Posterior vena cava (tissue), 2 donors: ENCODE measurements around the gene ZNF365. TPM values are rescaled to one million over a fixed set of nuclear protein-coding genes. Genes with fewer than 3 reads are reported as not detected.
"Not testable (repeated sequence)": the region's sequence is repeated elsewhere in the genome, so short reads cannot be mapped to it uniquely, and the experiment has no call there.

Experiments
- DNase-seq: peaks from one replicate; pipeline ENCODE4 v3.0.0-alpha.2; 2020; ENCODE audit warnings: low spot score
- intact Hi-C, 2 donors: fragments of 100-400 bp; cut with DNase I; formaldehyde crosslinking; loops; one replicate each; pipeline versions ENCODE4 v1.14.1 to v1.14.2; 2022 to 2023
- total RNA-seq, 2 donors: library from RNA; stranded (reverse); fragmentation: NEBNext Ultra II Directional; extraction: Animal tissue kit (Norgen Biotek cat#: 25700); gene quantifications; one replicate each; pipeline ENCODE4 v1.2.1, GENCODE V29; 2021
- donor health status: DM: yes; HTN: yes; CAD: no.
- donor health status: DM: yes; HTN: yes; CAD: no.

The ZNF365 gene
- total RNA-seq, 2 donors from 2014 or later, result 0.10 to 0.23 TPM

DNA sequence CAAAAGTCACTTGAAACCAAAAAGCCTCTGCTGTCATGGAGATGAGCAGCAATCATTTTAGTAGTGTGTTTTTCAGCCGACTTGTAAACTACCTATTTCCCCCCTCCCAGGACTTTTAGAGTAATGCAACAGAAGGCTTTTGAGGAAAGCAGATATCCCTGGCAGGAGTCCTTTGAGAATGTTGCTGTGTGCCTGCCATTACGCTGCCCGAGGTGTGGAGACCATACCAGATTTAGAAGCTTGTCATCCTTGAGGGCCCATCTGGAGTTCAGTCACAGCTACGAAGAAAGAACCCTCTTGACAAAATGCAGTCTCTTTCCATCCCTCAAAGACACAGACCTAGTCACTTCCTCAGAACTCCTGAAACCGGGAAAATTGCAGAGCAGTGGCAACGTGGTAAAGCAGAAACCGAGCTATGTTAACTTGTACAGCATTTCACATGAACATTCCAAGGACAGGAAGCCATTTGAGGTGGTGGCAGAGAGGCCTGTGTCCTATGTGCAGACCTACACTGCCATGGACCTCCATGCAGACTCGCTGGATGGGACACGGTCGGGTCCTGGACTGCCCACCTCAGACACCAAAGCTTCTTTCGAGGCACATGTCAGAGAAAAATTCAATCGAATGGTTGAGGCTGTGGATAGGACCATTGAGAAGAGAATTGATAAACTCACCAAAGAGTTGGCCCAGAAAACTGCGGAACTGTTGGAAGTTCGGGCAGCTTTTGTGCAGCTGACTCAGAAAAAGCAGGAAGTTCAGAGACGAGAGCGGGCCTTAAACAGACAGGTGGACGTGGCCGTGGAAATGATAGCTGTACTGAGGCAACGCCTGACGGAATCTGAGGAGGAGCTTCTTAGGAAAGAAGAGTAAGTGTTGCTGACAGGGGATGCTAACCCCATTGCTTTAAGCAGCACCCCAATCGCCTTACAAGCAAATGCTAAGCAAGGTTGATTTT is 2.2 kb downstream of the ZNF365 start:
- intact Hi-C loops, result no loop called here
- DNase-seq, result no peak

DNA sequence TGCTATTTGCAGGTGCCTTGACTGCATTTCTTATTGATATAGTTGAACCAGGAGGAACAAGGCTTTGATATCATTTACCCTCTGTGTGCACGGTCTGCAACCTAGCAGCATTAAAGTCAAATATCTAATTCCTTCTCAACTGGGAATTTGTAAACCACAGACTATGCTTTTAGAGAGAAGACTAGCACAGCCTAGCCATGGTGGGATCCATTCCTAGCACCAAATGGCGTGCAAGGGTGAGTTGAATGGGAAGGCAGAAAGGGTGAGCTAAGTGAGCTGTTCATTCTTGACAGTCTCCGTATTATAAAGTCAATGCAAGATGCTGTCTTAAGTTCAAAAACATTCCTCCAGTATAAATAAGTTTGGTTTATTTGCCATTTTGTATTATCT is 2.9 kb downstream of the ZNF365 start:
- intact Hi-C loops, result no loop called here

DNA sequence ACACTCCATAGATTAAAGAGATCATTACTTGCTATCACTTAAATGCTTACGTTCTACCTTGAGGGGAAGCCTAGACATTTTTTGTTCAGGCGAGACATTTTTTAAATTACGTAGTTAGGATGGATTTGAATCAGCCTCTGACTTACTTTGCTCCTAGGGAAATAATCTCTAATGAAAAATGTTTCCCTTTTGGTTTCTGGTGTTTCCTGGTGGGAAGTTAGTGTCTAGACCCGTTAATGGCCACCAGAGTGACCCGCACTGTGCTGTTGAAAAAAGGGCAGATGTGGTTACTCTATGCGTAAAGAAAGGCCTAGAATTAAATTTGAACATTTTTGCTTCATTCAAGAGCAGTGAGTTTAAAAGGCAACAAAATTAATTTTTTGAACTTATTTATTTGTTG is 3.8 kb downstream of the ZNF365 start:
- intact Hi-C loops, result no loop called here
- no peak for DNase-seq

More for the DNA sequence above, 2.9 kb downstream of the ZNF365 start:
- DNase-seq, result no peak

DNA sequence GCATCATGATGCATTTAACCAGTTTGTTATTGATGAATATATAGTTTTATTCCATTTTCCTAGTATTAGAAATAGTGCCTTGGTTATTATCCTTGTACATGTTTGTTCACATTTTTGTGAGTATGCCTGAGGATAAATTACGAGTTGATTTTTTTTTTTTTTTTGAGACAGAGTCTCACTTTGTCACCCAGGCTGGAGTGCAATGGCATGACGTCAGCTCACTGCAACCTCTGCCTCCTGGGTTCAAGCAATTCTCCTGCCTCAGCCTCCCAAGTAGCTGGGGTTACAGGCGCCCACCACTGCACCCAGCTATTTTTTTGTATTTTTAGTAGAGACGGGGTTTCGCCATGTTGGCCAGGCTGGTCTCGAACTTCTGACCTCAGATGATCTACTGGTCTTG is 4.7 kb downstream of the ZNF365 start:
- intact Hi-C loops, DNase-seq: not testable (repeated sequence)

DNA sequence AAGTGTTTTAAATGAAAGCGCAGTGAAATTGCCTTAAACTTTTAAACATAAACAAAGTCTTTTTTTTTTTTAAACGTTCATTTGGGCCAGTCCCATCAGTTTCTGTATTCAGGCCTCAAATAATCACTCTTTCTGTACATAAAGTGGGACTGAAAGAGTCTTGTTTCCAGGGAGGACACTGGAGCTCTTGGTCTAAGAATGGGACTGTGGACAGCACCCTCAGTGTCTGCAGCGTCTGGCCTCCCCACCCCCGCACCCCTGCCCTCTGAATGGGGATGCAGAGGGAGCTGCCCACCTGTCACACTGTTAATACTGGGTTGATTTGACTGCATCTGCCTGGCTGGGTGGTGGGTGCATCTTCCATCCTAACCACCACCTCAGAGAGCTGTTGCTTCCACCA is 5.2 kb downstream of the ZNF365 start:
- no peak for DNase-seq
- intact Hi-C loops, result no loop called here

DNA sequence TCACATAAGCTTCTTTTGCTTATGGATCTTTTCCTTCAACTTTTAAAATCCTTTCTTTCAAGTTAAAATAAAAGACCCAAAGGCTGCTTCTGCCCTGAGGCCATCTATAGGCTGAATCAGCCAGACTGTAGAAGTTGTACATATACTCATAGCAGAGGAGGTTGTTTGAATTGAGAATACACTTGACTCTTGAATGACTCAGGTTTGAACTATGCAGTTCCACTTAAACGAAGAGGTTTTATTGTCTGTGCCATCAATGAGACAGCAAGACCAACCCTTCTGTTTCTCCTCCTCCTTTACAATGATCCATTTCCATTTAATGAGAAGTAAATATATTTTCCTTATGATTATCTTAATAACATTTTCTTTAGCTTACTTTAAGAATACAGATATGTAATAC is 5.8 kb downstream of the ZNF365 start:
- intact Hi-C loops, result no loop called here
- no peak for DNase-seq

DNA sequence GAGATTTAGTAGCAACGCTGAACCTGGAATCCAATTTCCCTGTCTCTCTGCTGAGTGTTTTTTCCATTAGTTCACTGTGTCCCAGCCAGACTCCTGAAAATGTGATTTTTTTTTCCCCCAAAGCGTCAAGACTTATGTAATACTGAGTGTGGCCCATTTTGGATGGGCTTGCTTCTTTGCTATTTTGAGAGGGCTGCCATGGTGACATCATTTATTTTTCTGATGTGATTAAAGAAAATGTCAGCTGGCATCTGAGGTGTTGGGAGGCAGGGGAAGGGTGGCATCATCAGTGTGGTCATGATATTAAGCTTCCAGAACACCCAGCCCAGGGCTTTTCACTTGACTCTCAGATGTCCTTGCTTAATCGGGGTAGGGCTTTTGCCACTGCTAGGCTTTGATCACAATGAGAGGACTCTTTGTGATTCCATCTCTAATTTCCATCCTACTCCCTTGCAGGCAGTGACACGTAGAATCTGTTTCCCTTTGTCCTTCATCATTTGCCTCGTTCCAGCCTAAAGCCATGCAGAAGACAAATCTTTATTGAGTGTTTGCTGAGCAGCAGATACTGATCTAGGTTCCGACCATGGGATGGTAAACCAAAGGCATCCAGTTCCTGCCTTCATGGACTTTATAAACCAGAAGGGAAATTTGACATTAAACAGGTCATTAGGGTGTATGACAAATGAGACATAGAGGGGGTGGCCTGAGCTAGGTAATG is 7.4 kb downstream of the ZNF365 start:
- intact Hi-C loops, result no loop called here
- no peak for DNase-seq

DNA sequence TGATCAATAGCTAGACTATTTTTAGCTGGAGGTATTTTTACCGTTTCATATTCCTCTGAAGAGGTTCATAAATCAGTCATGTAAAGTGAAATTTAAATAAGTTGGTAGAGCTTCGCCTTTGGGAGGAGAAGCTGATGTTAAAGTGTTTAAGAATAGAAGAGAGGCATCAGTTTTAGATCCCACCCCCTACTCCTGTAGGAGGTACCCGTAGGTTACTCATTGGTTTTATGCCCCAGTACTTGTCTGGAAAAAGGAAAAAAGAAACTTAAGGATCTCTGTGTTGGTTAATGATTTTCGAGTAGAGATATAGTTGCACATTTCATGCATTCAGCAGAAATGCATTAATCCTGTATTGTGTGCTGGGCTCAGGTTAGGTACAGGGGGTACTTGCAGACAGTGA is 8.7 kb downstream of the ZNF365 start:
- intact Hi-C loops, result no loop called here
- no peak for DNase-seq

DNA sequence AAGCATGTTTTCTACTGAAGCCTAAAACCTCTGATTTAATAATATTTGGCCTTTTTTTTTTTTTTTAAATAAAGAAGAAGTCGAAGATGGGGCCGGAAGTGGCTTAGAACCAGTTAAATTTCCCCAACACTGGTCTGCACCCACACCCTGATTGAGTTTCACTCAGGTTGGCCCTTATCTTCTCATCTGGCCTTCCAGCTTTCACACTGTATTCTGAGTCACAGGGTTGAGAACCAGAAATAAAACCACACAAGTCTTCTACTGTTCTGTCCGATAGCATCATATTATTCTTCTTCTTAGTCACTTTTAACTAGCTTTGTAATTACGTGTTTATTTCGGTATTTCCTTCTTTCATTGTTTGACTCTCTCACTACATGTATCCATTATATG is 9.9 kb downstream of the ZNF365 start:
- intact Hi-C loops, result no loop called here
- DNase-seq, result no peak

DNA sequence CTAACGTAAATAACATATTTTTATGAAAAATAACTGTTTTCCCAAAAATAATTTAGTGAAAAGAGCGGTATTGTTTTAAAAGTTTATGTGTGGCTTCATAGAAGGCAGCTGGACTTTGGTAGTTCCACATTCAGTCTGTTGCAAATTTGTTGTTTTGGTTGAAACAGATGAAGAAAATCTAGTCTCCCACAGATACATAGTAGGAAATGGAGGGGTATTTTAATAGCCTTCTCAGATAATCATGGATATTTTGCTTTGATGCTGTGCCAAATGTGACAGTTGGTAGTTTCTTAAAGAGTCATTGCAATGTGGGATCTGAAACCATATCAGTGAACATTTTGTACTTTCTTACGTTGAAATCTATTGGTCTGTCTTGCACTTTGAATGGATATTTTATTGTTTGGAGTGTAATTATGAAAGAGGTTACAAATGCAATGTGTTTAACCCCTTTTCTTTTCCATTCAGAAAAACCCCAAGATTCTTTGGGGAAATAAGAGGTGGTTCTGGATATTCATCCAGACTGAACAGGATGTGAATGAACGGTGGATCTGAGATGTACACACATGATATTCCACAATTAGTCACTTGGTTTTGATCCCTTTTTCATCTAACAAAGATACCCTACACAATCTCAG is 10.4 kb downstream of the ZNF365 start:
- intact Hi-C loops, result no loop called here
- DNase-seq, result no peak

DNA sequence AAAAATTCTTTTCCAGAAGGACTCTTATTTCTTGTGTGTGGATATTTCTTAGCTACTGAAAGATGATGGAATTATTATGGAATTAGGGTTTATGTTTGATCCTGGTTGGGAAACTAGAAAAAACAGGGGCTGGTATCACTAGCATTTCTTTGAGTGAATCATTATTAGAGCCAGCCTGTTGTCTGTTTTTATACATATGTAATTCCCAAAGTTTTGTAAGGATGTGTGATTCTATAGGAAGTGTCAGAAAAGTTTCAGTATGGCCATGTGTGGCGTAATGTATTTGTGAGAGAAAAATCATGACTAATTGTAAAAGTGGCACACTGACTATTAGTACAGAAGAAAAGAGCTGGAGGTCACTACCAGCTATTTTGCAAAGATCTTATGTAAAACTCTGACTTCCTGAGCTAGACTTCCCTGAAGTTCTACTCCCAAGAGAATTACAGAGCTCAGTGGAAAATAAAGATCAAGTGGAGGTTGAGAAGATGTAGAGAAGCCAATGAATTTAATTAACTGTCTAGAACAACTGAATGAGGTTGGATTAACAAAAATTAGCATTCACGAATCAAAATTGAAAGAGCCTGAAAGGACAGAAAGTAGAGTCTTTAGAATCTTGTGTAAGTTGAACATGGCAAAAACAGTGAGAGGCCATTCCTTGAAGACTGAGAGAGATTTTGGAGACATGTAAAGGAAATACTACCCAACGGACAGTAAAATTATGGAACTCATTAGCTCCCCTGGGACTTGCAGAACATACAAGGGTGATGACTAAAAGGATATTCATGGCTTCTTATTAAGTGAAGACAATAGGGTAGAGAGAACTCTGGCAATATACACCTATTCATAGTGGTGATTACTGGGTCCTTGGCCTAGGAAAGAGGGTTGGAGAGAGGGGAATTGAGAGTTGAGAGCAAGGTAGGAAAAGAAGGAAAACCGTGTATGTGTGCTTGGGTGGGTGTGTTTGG is 12.5 kb downstream of the ZNF365 start:
- DNase-seq, result no peak
- intact Hi-C loops, result no loop called here

DNA sequence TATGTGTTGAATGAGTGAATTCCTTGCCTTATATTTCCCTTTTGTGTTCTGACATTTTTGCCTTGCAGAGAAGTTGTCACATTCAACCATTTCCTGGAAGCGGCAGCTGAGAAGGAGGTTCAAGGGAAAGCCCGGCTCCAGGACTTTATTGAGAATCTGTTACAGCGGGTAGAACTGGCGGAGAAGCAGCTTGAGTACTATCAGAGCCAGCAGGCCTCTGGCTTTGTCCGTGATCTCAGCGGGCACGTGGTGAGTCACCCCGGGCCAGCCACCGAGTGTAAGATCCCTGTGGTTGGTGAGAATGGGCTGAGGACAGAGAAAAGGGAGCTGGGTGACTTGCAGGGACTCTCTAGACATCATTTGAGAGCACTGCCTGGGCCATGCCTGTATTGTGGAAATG is 14.2 kb downstream of the ZNF365 start:
- DNase-seq, result no peak
- intact Hi-C loops, result no loop called here

DNA sequence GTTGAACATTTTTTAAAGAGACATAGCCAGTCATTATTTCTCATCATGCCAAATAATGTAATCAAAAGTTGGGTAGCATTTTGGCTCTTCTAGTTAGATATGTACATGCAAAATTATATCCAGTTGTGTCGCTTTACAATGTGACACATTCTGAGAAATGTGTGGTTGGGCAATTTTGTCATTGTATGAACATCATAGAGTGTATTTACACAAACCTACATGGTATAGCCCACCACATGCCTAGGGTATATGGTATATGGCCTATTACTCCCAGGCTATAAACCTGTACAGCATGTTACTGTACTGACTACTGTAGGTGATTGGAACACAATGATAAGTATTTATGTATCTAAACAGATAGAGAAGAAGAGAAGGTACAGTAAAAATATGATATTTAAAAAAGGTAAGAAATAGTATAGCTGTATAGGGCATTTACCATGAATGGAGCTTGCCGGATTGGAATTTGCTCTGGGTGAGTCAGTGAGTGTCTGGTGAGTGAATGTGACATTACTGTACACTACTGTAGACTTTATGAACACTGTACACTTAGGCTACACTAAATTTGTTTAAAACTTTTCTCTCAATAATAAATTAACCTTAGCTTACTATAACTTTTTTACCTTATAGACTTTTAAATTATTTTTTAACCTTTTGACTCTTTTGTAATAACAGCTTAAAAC is 16.5 kb downstream of the ZNF365 start:
- intact Hi-C loops, result no loop called here

DNA sequence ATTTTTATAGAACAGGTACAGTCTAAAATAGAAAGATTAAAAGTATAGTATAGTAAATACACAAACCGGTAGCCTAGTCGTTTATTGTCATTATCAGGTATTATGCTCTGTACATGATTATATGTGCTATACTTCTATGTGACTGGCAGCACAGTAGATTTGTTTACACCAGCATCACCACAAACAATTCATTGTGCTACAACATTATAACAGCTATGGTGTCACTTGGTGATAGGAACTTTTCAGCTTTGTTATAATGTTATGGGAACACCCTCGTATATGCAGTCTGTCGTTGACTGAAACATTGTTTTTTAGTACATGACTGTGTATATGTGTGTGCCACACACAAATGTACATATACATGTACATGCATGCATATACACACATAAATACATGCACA is 19.1 kb downstream of the ZNF365 start:
- intact Hi-C loops, result no loop called here
- no peak for DNase-seq

More for the DNA sequence above, 16.5 kb downstream of the ZNF365 start:
- no peak for DNase-seq

DNA sequence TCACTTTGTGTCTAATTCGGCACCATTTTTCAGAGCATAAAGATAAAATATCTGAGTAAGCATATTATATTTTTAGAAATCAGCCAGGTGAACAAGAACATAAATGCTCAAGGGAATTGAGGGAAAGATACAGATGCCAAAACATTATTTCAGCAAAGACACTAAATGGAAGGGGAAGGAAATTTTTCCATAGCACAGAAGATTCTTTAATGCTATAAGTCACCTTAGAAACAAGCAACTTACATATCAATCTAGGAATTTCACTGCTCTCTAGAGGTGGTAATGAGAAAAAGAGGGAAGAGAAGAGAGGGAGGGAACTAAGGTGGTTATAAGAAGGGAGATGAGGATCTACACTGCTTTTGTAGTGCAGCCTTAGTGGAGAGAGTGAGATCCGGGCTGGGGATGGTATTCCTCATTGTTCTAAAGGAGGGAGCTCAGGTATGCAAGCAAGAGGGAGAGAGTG is 20.4 kb downstream of the ZNF365 start:
- no peak for DNase-seq
- intact Hi-C loops, result no loop called here

DNA sequence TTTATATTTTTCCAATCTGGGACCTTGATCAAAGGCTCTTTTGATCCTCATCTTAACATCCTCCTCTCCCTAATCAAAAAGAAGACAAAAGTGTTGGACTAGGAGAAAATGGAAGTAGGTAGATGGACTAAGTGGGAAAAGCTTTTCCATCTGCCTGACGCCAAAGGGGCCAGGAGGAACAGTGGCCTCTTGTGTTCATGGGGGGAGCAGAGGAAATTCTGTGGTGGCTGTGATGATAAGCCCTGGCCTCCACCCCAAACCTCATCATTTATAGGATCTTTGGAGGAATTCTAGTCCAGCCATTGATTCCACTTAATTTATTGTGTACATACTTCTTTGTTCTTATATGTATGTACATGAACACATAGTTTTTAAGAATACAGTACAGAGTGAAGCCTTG is 21.7 kb downstream of the ZNF365 start:
- DNase-seq, result no peak
- intact Hi-C loops, result no loop called here

DNA sequence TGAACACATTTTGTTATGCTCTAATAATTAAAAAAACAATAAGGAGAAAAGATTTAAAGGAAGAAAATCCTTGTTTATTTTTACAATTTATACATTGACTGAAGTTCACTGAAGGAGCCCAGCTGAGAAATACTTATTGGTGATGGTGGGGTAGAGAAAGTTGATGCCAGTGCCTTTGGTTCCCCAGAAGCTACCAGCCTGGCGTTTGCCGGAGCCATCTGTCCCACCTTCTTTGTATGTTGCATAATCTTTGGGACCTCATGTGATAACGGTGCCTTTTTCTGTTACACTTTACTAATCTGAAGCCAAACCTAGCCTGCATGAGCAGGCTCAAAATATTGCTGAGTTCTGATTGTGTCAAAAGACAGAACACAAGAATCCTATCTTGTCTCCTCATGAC is 22.7 kb downstream of the ZNF365 start:
- no peak for DNase-seq
- intact Hi-C loops, result no loop called here

DNA sequence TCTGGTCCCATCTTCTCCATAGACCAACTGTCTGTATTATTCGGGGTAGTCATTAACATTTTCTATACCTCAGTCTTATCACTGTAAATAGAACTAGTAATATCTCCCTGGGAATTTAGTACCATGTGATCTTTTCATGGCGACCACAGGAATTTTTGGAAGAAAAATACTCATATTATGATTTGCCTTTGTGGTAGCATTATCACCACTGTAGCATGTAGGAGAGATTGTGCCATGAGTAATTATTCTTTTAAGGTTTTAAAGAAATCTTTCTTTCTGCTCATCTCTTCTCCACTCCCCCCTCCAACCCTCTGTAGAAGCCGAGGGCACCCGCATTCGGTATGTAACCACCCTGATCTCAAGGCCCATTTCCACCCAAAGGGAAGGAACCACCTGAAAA is 25.0 kb downstream of the ZNF365 start:
- intact Hi-C loops, result no loop called here

DNA sequence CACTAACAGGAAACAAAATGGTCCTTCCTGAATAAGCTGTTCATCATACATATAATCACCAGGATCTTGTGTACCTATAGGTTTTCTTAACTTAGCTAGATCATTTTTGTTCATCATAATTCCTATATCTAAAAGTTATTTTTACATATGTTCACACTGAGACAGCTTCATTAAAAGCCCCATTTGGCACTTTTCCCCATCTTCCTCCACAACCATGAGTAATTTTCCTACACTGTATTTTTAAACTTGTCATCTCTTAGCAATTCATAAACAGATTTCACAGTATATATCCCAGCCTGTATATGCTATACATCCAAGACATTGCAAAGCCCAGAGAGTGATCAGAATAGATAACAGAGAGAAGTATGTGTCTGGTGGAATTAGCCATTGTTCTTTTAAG is 28.3 kb downstream of the ZNF365 start:
- intact Hi-C loops, result no loop called here
- DNase-seq, result no peak

More for the DNA sequence above, 25.0 kb downstream of the ZNF365 start:
- no peak for DNase-seq
